DOHH2 (cell line): ENCODE measurements around the gene CACNB4.

Experiments
- H3F3A ChIP-seq: fragments of 200-600 bp; sonication (generic), shearing (Covaris generic); 2 replicates; pipeline ENCODE4 v1.6.0; 2016; ENCODE audit warnings: antibody characterized with exemption, mild to moderate bottlenecking; ENCODE audit not compliant: control insufficient read depth, insufficient read depth
- H3K27ac ChIP-seq: fragments of 200-600 bp; sonication (generic); 2 replicates; pipeline ENCODE4 v1.5.1; 2014; ENCODE audit warnings: low read depth, mild to moderate bottlenecking, low read length, moderate library complexity
- H3K27me3 ChIP-seq: fragments of 200-600 bp; sonication (generic); 2 replicates; pipeline ENCODE4 v1.6.1; 2014; ENCODE audit warnings: mild to moderate bottlenecking, low read length, mixed read lengths; ENCODE audit not compliant: control insufficient read depth
- H3K36me3 ChIP-seq: fragments of 200-600 bp; sonication (generic); 2 replicates; pipeline ENCODE4 v1.6.1; 2014; ENCODE audit warnings: mild to moderate bottlenecking, low read length, moderate library complexity, mixed read lengths; ENCODE audit not compliant: control insufficient read depth
- H3K4me1 ChIP-seq: fragments of 200-600 bp; sonication (generic); 2 replicates; pipeline ENCODE4 v1.6.1; 2014; ENCODE audit warnings: mild to moderate bottlenecking, low read length, mixed read lengths; ENCODE audit not compliant: control insufficient read depth
- H3K4me2 ChIP-seq: fragments of 200-600 bp; sonication (generic); 2 replicates; pipeline ENCODE4 v1.6.0; 2014; ENCODE audit warnings: mild to moderate bottlenecking, low read length, moderate library complexity
- H3K4me3 ChIP-seq: fragments of 200-600 bp; sonication (generic); 2 replicates; pipeline ENCODE4 v1.5.1; 2014; ENCODE audit warnings: mild to moderate bottlenecking, low read length, mixed read lengths
- H3K79me2 ChIP-seq: fragments of 200-600 bp; sonication (generic); 2 replicates; pipeline ENCODE4 v1.6.1; 2014; ENCODE audit warnings: mild to moderate bottlenecking, low read length, mixed read lengths; ENCODE audit not compliant: control insufficient read depth
- H3K9me2 ChIP-seq: fragments of 200-600 bp; sonication (generic); replicated peaks from 2 replicates; pipeline ENCODE4 v1.6.1; 2014; ENCODE audit warnings: mild to moderate bottlenecking, low read length, mixed read lengths; ENCODE audit not compliant: control insufficient read depth
- H3K9me3 ChIP-seq: fragments of 200-600 bp; sonication (generic); 2 replicates; pipeline ENCODE4 v1.6.1; 2014; ENCODE audit warnings: antibody characterized with exemption, low read length, mixed read lengths; ENCODE audit not compliant: control insufficient read depth, insufficient read depth
- H4K20me1 ChIP-seq: fragments of 200-600 bp; sonication (generic); 2 replicates; pipeline ENCODE4 v1.6.0; 2014; ENCODE audit warnings: low read depth, mild to moderate bottlenecking, antibody characterized with exemption, low read length, moderate library complexity; ENCODE audit not compliant: control insufficient read depth, insufficient read depth
- EZH2phosphoT487 ChIP-seq: fragments of 200-600 bp; sonication (generic); IDR thresholded peaks from 2 replicates; pipeline ENCODE4 v1.6.1; 2017; ENCODE audit warnings: borderline replicate concordance, mild to moderate bottlenecking, antibody characterized with exemption, low read length, moderate library complexity, mixed read lengths
- TF ChIP-seq, protein P1 (sequence below): fragments of 200-600 bp; sonication (generic); IDR thresholded peaks from one replicate; pipeline ENCODE4 v1.5.1; 2014; ENCODE audit warnings: antibody characterized with exemption, mild to moderate bottlenecking, low read depth, low read length; ENCODE audit not compliant: poor library complexity, severe bottlenecking

The CACNB4 gene

DNA sequence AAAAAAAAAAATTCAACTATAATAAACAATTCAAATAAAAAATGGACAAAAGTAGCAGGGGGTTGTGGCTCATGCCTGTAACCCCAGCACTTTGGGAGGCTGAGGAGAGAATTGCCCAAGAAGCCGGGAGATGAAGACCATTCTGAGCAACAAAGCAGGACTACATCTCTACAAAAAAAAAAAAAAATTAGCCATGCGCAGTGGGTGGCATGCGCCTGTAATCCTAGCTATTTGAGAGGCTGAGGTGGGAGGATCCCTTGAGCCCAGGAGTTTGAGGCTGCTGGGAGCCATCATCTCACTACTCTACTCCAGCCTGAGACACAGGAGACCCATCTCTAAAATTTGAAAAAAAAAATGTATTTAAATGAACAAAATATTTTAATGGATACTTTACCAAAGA lies 4.4 kb upstream of the CACNB4 start:
- H3K27ac ChIP-seq: no peak overlapping the region
- H3K27me3 ChIP-seq: peaks cover 31% of the 10 kb centered on the region
- H3K9me2 ChIP-seq: no peaks in the 10 kb centered on the region
- H3K4me1 ChIP-seq: no peaks in the 10 kb centered on the region; the same call in 1 of the 2 replicates
- H3K4me2 ChIP-seq: no peak overlapping the region
- no peak overlapping the region for H3K4me3 ChIP-seq
- no peaks in the 10 kb centered on the region for H3F3A ChIP-seq
- H3K79me2 ChIP-seq: no peaks in the 10 kb centered on the region
- H4K20me1 ChIP-seq: no peaks in the 10 kb centered on the region
- no peaks in the 10 kb centered on the region for H3K9me3 ChIP-seq
- H3K36me3 ChIP-seq: no peaks in the 10 kb centered on the region
- TF ChIP-seq EZH2phosphoT487: no peak

DNA sequence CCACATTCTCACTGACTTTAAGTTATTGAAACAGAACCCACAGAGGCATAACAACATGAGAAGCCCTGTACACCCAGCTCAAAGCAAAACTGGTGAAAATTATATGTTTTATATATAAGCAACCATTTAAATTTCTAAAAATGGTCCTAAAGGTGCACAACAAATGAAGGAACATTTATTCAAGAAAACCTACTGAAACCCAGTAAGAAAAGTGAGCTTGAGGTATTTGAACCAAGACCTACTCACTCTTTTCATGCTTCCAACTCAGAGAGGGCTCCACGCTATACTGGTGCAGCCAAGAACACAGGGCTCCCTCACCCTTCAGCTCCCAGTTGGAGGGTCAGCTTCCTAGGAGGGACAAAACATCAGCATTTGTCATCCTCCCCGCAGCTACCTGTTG lies 2.1 kb upstream of the CACNB4 start:
- H3K79me2 ChIP-seq: no peaks in the 10 kb centered on the region
- no peaks in the 10 kb centered on the region for H4K20me1 ChIP-seq
- TF ChIP-seq, protein P1, sequence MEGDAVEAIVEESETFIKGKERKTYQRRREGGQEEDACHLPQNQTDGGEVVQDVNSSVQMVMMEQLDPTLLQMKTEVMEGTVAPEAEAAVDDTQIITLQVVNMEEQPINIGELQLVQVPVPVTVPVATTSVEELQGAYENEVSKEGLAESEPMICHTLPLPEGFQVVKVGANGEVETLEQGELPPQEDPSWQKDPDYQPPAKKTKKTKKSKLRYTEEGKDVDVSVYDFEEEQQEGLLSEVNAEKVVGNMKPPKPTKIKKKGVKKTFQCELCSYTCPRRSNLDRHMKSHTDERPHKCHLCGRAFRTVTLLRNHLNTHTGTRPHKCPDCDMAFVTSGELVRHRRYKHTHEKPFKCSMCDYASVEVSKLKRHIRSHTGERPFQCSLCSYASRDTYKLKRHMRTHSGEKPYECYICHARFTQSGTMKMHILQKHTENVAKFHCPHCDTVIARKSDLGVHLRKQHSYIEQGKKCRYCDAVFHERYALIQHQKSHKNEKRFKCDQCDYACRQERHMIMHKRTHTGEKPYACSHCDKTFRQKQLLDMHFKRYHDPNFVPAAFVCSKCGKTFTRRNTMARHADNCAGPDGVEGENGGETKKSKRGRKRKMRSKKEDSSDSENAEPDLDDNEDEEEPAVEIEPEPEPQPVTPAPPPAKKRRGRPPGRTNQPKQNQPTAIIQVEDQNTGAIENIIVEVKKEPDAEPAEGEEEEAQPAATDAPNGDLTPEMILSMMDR: no peak
- no peak for TF ChIP-seq EZH2phosphoT487
- H3K4me1 ChIP-seq: no peaks in the 10 kb centered on the region; the same call in 1 of the 2 replicates
- no peak overlapping the region for H3K27ac ChIP-seq
- no peaks in the 10 kb centered on the region for H3K9me3 ChIP-seq
- peaks cover 42% of the 10 kb centered on the region for H3K27me3 ChIP-seq
- no peaks in the 10 kb centered on the region for H3K9me2 ChIP-seq
- H3K36me3 ChIP-seq: no peaks in the 10 kb centered on the region
- no peak overlapping the region for H3K4me3 ChIP-seq
- no peak overlapping the region for H3K4me2 ChIP-seq
- no peaks in the 10 kb centered on the region for H3F3A ChIP-seq

DNA sequence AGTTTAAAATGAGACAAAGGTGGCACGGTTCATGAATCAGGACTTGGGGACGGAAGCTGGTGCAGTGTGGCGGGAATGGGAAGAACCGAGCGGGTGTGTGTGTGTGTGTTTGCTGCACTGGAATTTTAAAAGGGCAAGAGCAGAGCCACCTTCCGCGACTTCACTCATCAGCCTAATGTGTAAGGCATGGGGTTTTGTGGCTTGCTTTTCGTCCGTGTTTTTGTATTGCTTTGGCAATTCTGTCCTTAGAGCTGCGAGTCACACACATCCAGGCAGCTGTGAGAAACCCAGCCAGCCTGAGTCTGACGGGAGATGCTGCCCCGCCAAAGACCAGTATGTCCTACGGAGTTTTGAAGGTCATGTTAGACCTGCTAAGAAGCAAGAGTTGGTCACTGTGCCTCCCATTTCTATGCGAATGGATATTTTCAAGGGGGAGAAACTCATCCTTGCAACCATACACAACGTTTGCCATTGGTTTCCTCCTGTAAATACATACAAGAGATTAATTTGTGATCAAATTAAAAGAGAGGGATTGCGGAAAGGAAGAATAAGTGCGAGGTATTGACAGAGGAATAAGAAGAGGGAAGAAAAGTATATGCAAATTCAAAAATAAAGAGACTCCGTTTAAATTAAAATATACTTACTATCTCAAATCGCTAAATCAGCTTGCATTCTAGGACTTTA lies 665 bp upstream of the CACNB4 start:
- TF ChIP-seq, protein P1: no peak
- 0 out of 2 replicates have a peak, but pooled peaks have one; percentile 25 for TF ChIP-seq EZH2phosphoT487
- Histone ChIP-seq H4K20me1 (no peaks in the 10 kb centered on the region), H3K9me3 (no peaks in the 10 kb centered on the region), H3K36me3 (no peaks in the 10 kb centered on the region), H3F3A (no peaks in the 10 kb centered on the region), H3K79me2 (no peaks in the 10 kb centered on the region), H3K9me2 (no peaks in the 10 kb centered on the region), H3K27me3 (peaks cover 42% of the 10 kb centered on the region), H3K4me2 (peak overlapping the region; percentile 51), H3K4me3 (peak overlapping the region; percentile 49), H3K27ac (no peak overlapping the region), H3K4me1 (no peaks in the 10 kb centered on the region; the same call in 1 of the 2 replicates)

DNA sequence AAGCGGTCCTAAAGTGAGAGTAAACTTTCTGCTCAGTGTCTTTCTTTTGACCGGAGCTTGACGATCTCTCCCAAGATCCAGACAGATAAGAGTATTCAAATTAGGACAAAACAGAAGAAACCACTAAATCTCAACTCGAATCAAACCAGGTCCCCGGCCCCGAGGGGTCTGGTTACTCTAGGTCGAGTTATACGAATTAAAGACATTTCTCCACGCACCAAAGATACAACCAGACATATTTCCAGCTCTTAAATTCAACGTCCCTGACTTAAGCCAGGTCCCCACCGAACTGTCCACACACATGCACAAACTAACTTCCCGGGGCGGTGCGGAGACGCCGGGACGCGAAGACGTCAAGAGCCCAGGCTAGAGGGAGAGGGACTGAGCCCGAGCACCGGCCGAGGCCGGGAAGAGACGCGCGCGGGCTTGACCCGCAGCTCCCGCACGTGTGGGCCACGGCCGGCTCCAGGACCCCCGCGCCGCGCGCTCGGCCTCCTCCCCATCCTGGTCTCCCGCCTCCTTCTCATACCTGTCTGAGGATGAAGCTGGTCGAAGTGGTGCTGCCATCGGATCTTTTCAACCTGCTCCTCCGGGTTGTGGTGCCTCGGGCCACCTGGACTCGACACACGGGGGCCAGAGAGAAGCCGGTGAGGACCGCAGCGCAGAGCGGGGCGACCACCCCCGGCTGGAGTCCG lies 896 bp downstream of the CACNB4 start:
- H3K4me3 ChIP-seq: no peak overlapping the region
- TF ChIP-seq, protein P1: no peak
- no peak for TF ChIP-seq EZH2phosphoT487
- H3K36me3 ChIP-seq: no peaks in the 10 kb centered on the region
- H3K4me2 ChIP-seq: no peak overlapping the region
- H3K9me2 ChIP-seq: no peaks in the 10 kb centered on the region
- H3F3A ChIP-seq: no peaks in the 10 kb centered on the region
- no peaks in the 10 kb centered on the region for H4K20me1 ChIP-seq
- peaks cover 40% of the 10 kb centered on the region for H3K27me3 ChIP-seq
- H3K9me3 ChIP-seq: no peaks in the 10 kb centered on the region
- H3K27ac ChIP-seq: no peak overlapping the region
- H3K4me1 ChIP-seq: no peaks in the 10 kb centered on the region; the same call in 1 of the 2 replicates
- H3K79me2 ChIP-seq: no peaks in the 10 kb centered on the region
